GM15510 (cell line): Measurements from ENCODE around the gene UBR3.
A peak's percentile ranks its signal among the peaks of the same experiment; 100 is the strongest.

Experiments used
- POLR2A ChIP-seq: IDR thresholded peaks from 3 replicates; pipeline ENCODE4 v1.6.1; 2011; ENCODE audit warnings: borderline replicate concordance; ENCODE audit not compliant: insufficient read length; ENCODE audit errors: extremely low read depth

The UBR3 gene

GRCh38 chr2:169808221-169808620 is 19.0 kb upstream of the UBR3 start:
- TF ChIP-seq POLR2A, result no peak

- TF ChIP-seq POLR2A, result no peak
These were observed 11.4 kb upstream of the UBR3 start for GRCh38 chr2:169815849-169816248.

GRCh38 chr2:169818241-169818640 is 9.0 kb upstream of the UBR3 start:
- no peak for TF ChIP-seq POLR2A

GRCh38 chr2:169819106-169819505 is 8.1 kb upstream of the UBR3 start:
- TF ChIP-seq POLR2A, result no peak

- no peak for TF ChIP-seq POLR2A
These were observed 5.2 kb upstream of the UBR3 start for GRCh38 chr2:169822036-169822435.

- no peak for TF ChIP-seq POLR2A
These were observed 4.4 kb upstream of the UBR3 start for GRCh38 chr2:169822785-169823392.

- TF ChIP-seq POLR2A, result no peak
These were observed 3.3 kb upstream of the UBR3 start for GRCh38 chr2:169823996-169824372.

GRCh38 chr2:169824373-169825333 is 2.6 kb upstream of the UBR3 start, which contains the start of gene METTL5:
Gene METTL5 (minus strand): TSS chr2:169824905. CDS start chr2:169824597, 308 bp downstream.
- TF ChIP-seq POLR2A, result peak; percentile 90

GRCh38 chr2:169828141-169828811 is 1.0 kb downstream of the UBR3 start:
- no peak for TF ChIP-seq POLR2A

- no peak for TF ChIP-seq POLR2A
These were observed 7.1 kb downstream of the UBR3 start for GRCh38 chr2:169834401-169834800.

GRCh38 chr2:169838743-169839489 is 11.7 kb downstream of the UBR3 start:
- TF ChIP-seq POLR2A, result no peak

GRCh38 chr2:169839954-169840746 is 12.9 kb downstream of the UBR3 start:
- no peak for TF ChIP-seq POLR2A

GRCh38 chr2:169840747-169841142 is 13.5 kb downstream of the UBR3 start:
- TF ChIP-seq POLR2A, result no peak

GRCh38 chr2:169845016-169845415 is 17.8 kb downstream of the UBR3 start:
- TF ChIP-seq POLR2A, result no peak

- no peak for TF ChIP-seq POLR2A
These were observed 22.5 kb downstream of the UBR3 start for GRCh38 chr2:169849710-169850109.
